ENCODE data around the gene C1QTNF9B. TPM values are rescaled to one million over a fixed set of nuclear protein-coding genes. Genes with fewer than 3 reads are reported as not detected.

C1QTNF9B gene
- total and polyA plus RNA-seq, 9 donors, result 0.11 to 0.52 (median 0.32) TPM; not detected in 6

- WGBS, 3 donors, result 87 to 92% (median 92%) methylated on average over 2 of the region's 2 CpGs
- Histone ChIP-seq H3K36me3 (no peaks in the 10 kb centered on the region), H3K27me3 (no peaks in the 10 kb centered on the region), H3K4me1 (ENCODE audit: insufficient read depth) (no peaks in the 10 kb centered on the region), H3K9me3 (no peaks in the 10 kb centered on the region), H3K27ac (no peak overlapping the region), H3K4me3 (no peak overlapping the region)
- TF ChIP-seq CTCF (IDR thresholded peaks at IDR 0.05), result no peak
- no peak for TF ChIP-seq EP300 (IDR thresholded peaks at IDR 0.05)
- TF ChIP-seq POLR2A (IDR thresholded peaks at IDR 0.05), result no peak
- DNase-seq, result no peak
- intact Hi-C loops (cut with DNase I), result no loop called here
Measured at GRCh38 chr13:23847497-23847896, 49.8 kb downstream of the C1QTNF9B start.

DNA sequence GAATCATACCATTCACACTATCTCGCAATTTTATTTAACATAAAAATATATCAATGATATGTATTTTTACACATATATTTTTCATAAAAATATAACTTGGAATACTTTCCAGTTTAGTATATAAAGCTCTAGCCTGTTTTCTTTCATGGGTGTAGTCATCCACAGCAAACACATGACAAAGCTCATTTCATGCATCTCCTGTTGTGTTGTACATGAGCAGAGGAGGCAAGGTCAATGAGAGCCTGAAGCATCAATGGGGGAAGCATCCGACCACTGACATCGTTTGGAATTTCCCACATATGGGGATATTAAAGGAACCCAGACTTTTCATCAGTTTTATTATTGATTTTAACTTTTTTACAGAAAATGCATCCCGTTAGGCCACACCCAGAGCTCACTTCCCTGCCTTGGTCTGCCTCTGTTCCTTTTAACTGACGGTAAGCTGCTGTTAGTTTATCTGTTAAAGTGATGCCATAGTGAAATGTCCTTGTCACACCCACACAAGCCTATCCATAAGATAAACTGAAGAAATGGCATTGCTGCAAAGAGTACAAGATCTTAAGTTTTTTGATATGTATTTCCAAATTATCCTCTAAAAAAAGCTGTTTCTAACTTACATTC is 52.1 kb downstream of the C1QTNF9B start:
- Histone ChIP-seq H3K27ac (no peak overlapping the region), H3K9me3 (no peaks in the 10 kb centered on the region), H3K4me1 (ENCODE audit: insufficient read depth) (no peaks in the 10 kb centered on the region), H3K4me3 (no peak overlapping the region), H3K36me3 (no peaks in the 10 kb centered on the region), H3K27me3 (no peaks in the 10 kb centered on the region)
- DNase-seq, result no peak
- WGBS, 3 donors, result 84 to 90% (median 88%) methylated on average over 5 of the region's 5 CpGs
- no peak for TF ChIP-seq POLR2A (IDR thresholded peaks at IDR 0.05)
- no peak for TF ChIP-seq CTCF (IDR thresholded peaks at IDR 0.05)
- no peak for TF ChIP-seq EP300 (IDR thresholded peaks at IDR 0.05)
- intact Hi-C loops (cut with DNase I), result no loop called here

- Histone ChIP-seq H3K27me3 (no peaks in the 10 kb centered on the region), H3K36me3 (no peaks in the 10 kb centered on the region), H3K4me3 (no peak overlapping the region), H3K27ac (no peak overlapping the region), H3K9me3 (no peaks in the 10 kb centered on the region), H3K4me1 (ENCODE audit: insufficient read depth) (no peaks in the 10 kb centered on the region)
- TF ChIP-seq POLR2A (IDR thresholded peaks at IDR 0.05), result no peak
- no peak for TF ChIP-seq EP300 (IDR thresholded peaks at IDR 0.05)
- TF ChIP-seq CTCF (IDR thresholded peaks at IDR 0.05), result no peak
- WGBS, 3 donors, result 92 to 95% (median 94%) methylated on average over 2 of the region's 2 CpGs
- intact Hi-C loops (cut with DNase I), result no loop called here
- no peak for DNase-seq
Measured at GRCh38 chr13:23844132-23844531, 53.2 kb downstream of the C1QTNF9B start.

DNA sequence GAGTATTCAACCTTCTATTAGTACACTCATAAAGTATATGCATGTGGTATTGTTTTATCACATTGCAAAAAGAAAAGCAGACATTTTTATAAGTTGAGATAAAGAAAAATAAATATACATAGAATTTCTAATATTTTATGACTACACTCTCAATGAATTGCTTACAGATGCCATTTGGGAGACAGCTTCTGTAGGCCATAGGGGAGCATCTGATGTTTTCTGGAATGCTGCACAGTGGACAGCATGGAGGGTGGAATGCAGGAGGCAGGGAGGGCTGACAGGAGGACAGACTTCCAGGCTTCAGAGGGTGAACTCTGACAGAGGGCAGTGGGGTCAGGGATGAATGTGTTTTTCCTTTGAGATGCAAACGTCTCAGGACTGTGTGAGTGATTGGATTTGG is 53.9 kb downstream of the C1QTNF9B start:
- no peak for DNase-seq
- H3K4me1 ChIP-seq (ENCODE audit: insufficient read depth), result no peaks in the 10 kb centered on the region
- no peak overlapping the region for H3K4me3 ChIP-seq
- H3K27me3 ChIP-seq, result no peaks in the 10 kb centered on the region
- H3K9me3 ChIP-seq, result no peaks in the 10 kb centered on the region
- 39 to 47% (median 40%) methylated on average over 1 of the region's 1 CpG for WGBS, 3 donors
- intact Hi-C loops (cut with DNase I), result no loop called here
- no peak overlapping the region for H3K27ac ChIP-seq
- TF ChIP-seq EP300 (IDR thresholded peaks at IDR 0.05) (no peak), CTCF (IDR thresholded peaks at IDR 0.05) (no peak), POLR2A (IDR thresholded peaks at IDR 0.05) (no peak)
- H3K36me3 ChIP-seq, result no peaks in the 10 kb centered on the region
